ENCODE data around the gene PTPN20.

The PTPN20 gene

DNA sequence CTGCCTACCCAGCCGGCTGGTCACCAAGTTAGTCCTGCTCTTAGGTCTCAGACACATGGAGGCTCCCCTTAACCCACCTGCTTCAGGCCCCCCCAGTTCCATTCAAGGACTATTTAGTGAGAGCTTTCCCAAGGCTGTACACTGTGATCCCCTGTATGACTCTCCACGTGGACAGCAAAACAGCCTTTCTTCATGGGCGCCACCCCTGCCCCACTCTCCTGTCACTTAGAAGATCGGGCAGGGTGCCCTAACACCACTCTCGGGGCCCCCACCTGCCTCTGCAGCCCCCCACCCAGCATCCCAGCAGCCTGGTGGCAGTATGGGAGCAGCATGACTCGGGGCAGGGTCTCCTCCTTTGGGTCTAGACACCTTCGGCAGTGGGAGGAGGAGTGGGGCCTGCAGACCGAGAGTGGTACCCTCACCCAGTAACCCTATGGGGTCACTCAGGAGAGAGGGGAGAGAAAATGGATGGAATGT is 116.6 kb downstream of the PTPN20 start:
- Histone ChIP-seq H3K36me3 (ENCODE audit: control insufficient read depth, insufficient read depth, low read length) (no peaks in the 10 kb centered on the region), H2AFZ (no peak overlapping the region), H3K4me3 (ENCODE audit: low read depth, low read length) (no peak overlapping the region), H3K79me2 (no peaks in the 10 kb centered on the region), H3K27ac (no peak overlapping the region), H3K9me3 (ENCODE audit: control insufficient read depth, low read length) (no peaks in the 10 kb centered on the region), H3K9ac (no peak overlapping the region), H3K27me3 (ENCODE audit: control insufficient read depth, insufficient read depth, low read length) (no peaks in the 10 kb centered on the region), H3K4me1 (no peaks in the 10 kb centered on the region), H3K4me2 (ENCODE audit: low read length) (no peak overlapping the region)
- TF ChIP-seq, protein P1, sequence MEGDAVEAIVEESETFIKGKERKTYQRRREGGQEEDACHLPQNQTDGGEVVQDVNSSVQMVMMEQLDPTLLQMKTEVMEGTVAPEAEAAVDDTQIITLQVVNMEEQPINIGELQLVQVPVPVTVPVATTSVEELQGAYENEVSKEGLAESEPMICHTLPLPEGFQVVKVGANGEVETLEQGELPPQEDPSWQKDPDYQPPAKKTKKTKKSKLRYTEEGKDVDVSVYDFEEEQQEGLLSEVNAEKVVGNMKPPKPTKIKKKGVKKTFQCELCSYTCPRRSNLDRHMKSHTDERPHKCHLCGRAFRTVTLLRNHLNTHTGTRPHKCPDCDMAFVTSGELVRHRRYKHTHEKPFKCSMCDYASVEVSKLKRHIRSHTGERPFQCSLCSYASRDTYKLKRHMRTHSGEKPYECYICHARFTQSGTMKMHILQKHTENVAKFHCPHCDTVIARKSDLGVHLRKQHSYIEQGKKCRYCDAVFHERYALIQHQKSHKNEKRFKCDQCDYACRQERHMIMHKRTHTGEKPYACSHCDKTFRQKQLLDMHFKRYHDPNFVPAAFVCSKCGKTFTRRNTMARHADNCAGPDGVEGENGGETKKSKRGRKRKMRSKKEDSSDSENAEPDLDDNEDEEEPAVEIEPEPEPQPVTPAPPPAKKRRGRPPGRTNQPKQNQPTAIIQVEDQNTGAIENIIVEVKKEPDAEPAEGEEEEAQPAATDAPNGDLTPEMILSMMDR (IDR thresholded peaks at IDR 0.05), result no peak

GRCh38 chr10:47028466-47028865 is 117.2 kb downstream of the PTPN20 start:
- no peak overlapping the region for H3K9ac ChIP-seq
- TF ChIP-seq, protein P1 (IDR thresholded peaks at IDR 0.05), result no peak
- no peaks in the 10 kb centered on the region for H3K9me3 ChIP-seq (ENCODE audit: control insufficient read depth, low read length)
- no peak overlapping the region for H2AFZ ChIP-seq
- H3K27me3 ChIP-seq (ENCODE audit: control insufficient read depth, insufficient read depth, low read length), result no peaks in the 10 kb centered on the region
- no peak overlapping the region for H3K4me2 ChIP-seq (ENCODE audit: low read length)
- no peaks in the 10 kb centered on the region for H3K36me3 ChIP-seq (ENCODE audit: control insufficient read depth, insufficient read depth, low read length)
- H3K27ac ChIP-seq, result no peak overlapping the region
- H3K4me1 ChIP-seq, result no peaks in the 10 kb centered on the region
- H3K4me3 ChIP-seq (ENCODE audit: low read depth, low read length), result no peak overlapping the region
- no peaks in the 10 kb centered on the region for H3K79me2 ChIP-seq

DNA sequence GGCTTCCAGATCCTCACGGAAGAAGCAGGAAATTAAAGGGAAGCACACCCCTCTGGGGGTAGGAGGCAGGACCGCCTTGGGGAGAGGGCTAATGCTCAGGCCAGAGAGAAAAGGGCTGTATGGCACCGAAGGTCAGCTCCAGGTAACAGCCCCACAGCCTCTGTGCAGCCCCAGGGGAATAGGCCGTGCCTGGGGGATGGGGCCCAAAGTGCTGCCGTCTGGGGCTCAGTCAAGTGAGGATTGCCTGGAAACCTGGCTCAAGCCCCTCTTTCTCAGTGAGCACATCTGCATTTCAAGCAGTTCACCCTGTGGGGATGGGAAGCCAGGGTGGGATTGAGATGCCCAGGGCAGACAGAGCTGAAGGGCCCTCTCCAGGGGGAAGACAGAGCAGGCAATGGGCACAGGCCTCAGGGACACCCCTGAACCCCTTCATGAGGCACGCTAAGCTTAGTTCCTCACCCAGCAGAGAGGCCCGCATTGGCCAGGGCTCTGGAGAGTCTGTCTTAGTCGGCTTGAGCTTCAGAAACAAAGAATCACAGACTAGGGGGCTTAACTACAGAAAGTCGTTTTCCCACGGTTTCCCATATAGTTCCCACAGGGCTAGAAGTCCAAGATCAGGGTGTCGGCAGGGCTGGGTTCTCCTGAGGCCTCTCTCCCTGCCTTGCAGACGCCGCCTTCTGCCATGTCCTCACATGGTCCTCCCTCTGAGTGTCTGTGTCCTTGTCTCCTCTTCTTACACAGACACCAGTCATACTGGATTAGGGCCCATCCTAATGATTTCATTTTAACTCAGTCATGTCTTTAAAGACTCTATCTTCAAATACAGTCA is 118.2 kb downstream of the PTPN20 start:
- no peaks in the 10 kb centered on the region for H3K27me3 ChIP-seq (ENCODE audit: control insufficient read depth, insufficient read depth, low read length)
- H3K9me3 ChIP-seq (ENCODE audit: control insufficient read depth, low read length), result no peaks in the 10 kb centered on the region
- no peak overlapping the region for H2AFZ ChIP-seq
- no peak overlapping the region for H3K9ac ChIP-seq
- no peaks in the 10 kb centered on the region for H3K36me3 ChIP-seq (ENCODE audit: control insufficient read depth, insufficient read depth, low read length)
- no peaks in the 10 kb centered on the region for H3K4me1 ChIP-seq
- no peak overlapping the region for H3K4me2 ChIP-seq (ENCODE audit: low read length)
- H3K79me2 ChIP-seq, result no peaks in the 10 kb centered on the region
- H3K27ac ChIP-seq, result no peak overlapping the region
- no peak overlapping the region for H3K4me3 ChIP-seq (ENCODE audit: low read depth, low read length)
- TF ChIP-seq, protein P1 (IDR thresholded peaks at IDR 0.05), result no peak

DNA sequence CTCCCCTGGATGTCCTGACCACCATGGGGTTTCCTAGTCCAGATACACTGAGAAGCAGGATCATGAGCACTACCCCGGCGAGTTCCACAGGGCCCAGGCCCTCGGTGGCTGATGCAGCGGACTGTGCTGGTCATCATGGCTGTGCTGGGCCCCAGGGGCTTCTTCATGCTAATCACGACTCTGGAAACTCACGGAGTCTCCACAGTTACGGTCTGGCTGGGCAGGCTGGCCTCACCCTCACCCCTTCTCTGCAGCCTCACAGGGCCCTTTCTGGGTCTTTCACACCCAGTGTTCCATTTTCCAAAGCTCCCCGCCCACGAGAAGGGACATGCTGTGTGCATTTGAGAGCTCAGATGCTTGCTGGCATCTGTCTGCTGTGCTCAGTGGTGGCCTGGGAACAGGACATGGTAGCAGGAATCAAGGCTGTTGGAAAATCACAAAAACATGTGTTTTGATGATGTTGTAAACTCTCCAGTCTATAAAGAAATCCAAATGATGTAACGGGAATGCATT is 119.0 kb downstream of the PTPN20 start:
- Histone ChIP-seq H3K27me3 (ENCODE audit: control insufficient read depth, insufficient read depth, low read length) (no peaks in the 10 kb centered on the region), H3K27ac (no peak overlapping the region), H3K79me2 (no peaks in the 10 kb centered on the region), H3K4me1 (no peaks in the 10 kb centered on the region), H2AFZ (no peak overlapping the region), H3K36me3 (ENCODE audit: control insufficient read depth, insufficient read depth, low read length) (no peaks in the 10 kb centered on the region), H3K9ac (no peak overlapping the region), H3K9me3 (ENCODE audit: control insufficient read depth, low read length) (no peaks in the 10 kb centered on the region), H3K4me2 (ENCODE audit: low read length) (no peak overlapping the region), H3K4me3 (ENCODE audit: low read depth, low read length) (no peak overlapping the region)
- TF ChIP-seq, protein P1 (IDR thresholded peaks at IDR 0.05), result no peak

All from parathyroid adenoma (tissue), 2 donors.